A673 (cell line): Measurements from ENCODE around the gene VDAC1. TPM values are rescaled to one million over a fixed set of nuclear protein-coding genes. Genes with fewer than 3 reads are reported as not detected.

Experiments
- BruUV-seq: library from RNA; stranded (reverse); fragments of 400-500 nt; replicated peaks from 2 replicates; lab custom pipeline; 2021; lab: Mats Ljungman, UMichigan
- CTCF ChIA-PET: fragments of 300-600 bp; sonication (Branson Sonifier 250); formaldehyde crosslinking; loops from one replicate; lab custom pipeline; 2022; ENCODE audit warnings: antibody characterized with exemption; lab: Charles Lee
- POLR2A ChIA-PET: fragments of 300-600 bp; sonication (Branson Sonifier 250); formaldehyde crosslinking; loops from one replicate; lab custom pipeline; 2022; ENCODE audit warnings: antibody characterized with exemption; ENCODE audit not compliant: low non-redundant PET; lab: Charles Lee
- DNase-seq: peaks from one replicate; pipeline ENCODE4 v3.0.0-alpha.2; 2015; ENCODE audit warnings: low spot score
- H3K27ac ChIP-seq: fragments of 200-600 bp; sonication (generic); 2 replicates; pipeline ENCODE4 v1.5.1; 2016; ENCODE audit warnings: mixed run types, low read depth, mild to moderate bottlenecking, mixed read lengths, antibody characterized with exemption, low read length; ENCODE audit not compliant: poor library complexity, severe bottlenecking
- H3K27me3 ChIP-seq: fragments of 200-600 bp; sonication (generic); replicated peaks from 2 replicates; pipeline ENCODE4 v1.6.1; 2017; ENCODE audit warnings: mixed run types, low read depth, mild to moderate bottlenecking, mixed read lengths, antibody characterized with exemption, low read length; ENCODE audit not compliant: insufficient read depth, poor library complexity
- H3K36me3 ChIP-seq: fragments of 200-600 bp; sonication (generic); 2 replicates; pipeline ENCODE4 v1.6.1; 2016; ENCODE audit warnings: mixed run types, mild to moderate bottlenecking, mixed read lengths, antibody characterized with exemption, low read length; ENCODE audit not compliant: insufficient read depth, poor library complexity, severe bottlenecking
- H3K4me1 ChIP-seq: fragments of 200-600 bp; sonication (generic); 2 replicates; pipeline ENCODE4 v1.6.1; 2017; ENCODE audit warnings: mixed run types, mild to moderate bottlenecking, mixed read lengths, antibody characterized with exemption, low read length; ENCODE audit not compliant: insufficient read depth, poor library complexity, severe bottlenecking
- H3K4me3 ChIP-seq: fragments of 200-600 bp; sonication (generic); 2 replicates; pipeline ENCODE4 v1.5.1; 2016; ENCODE audit warnings: low read depth, mixed run types, mild to moderate bottlenecking, mixed read lengths, low read length; ENCODE audit not compliant: poor library complexity, severe bottlenecking
- H3K9me3 ChIP-seq: fragments of 200-600 bp; sonication (generic); 2 replicates; pipeline ENCODE4 v1.6.1; 2016; ENCODE audit warnings: mixed run types, low read depth, mild to moderate bottlenecking, mixed read lengths, antibody characterized with exemption, low read length; ENCODE audit not compliant: poor library complexity, severe bottlenecking
- CTCF ChIP-seq: fragments of 300-800, 200-600 bp; sonication (generic); conservative IDR thresholded peaks from 2 replicates; pipeline ENCODE4 v1.5.1; 2017; ENCODE audit warnings: low read depth, mild to moderate bottlenecking, antibody characterized with exemption, low read length, moderate library complexity, mixed read lengths
- EZH2 ChIP-seq: fragments of 200-600 bp; sonication (generic); IDR thresholded peaks from 2 replicates; pipeline ENCODE4 v1.6.1; 2017; ENCODE audit warnings: borderline replicate concordance, low read depth, mild to moderate bottlenecking, mixed read lengths, antibody characterized with exemption, low read length; ENCODE audit not compliant: poor library complexity, severe bottlenecking
- intact Hi-C: fragments of 100-400 bp; cut with micrococcal nuclease; formaldehyde crosslinking; loops from one replicate; pipeline ENCODE4 v1.10.0; 2022; ENCODE audit not compliant: unreplicated experiment
- total RNA-seq: library from RNA; stranded (reverse); gene quantifications from 2 replicates; pipeline ENCODE4 v1.2.3, GENCODE V29; 2021

Gene VDAC1
- total RNA-seq, 1 experiment from 2014 or later: 367 TPM

- intact Hi-C loops: no loop called here
- Histone ChIP-seq H3K27me3 (no peaks in the 10 kb centered on the region), H3K36me3 (peaks cover 24% of the 10 kb centered on the region), H3K9me3 (no peaks in the 10 kb centered on the region), H3K4me1 (peaks cover 16% of the 10 kb centered on the region), H3K27ac (peak overlapping the region; percentile 13), H3K4me3 (no peak overlapping the region)
- CTCF ChIA-PET: no interaction called here
- DNase-seq: no peak
- no peak for TF ChIP-seq EZH2
- TF ChIP-seq CTCF: no peak
- no TSS peak for BruUV-seq
- POLR2A ChIA-PET: no interaction called here
Observed at GRCh38 chr5:133963493-133964128, 41.2 kb downstream of the VDAC1 start.

- H3K27ac ChIP-seq: peak overlapping the region; percentile 13
- intact Hi-C loops: no loop called here
- peaks cover 16% of the 10 kb centered on the region for H3K4me1 ChIP-seq
- H3K9me3 ChIP-seq: no peaks in the 10 kb centered on the region
- POLR2A ChIA-PET: no interaction called here
- CTCF ChIA-PET: no interaction called here
- H3K27me3 ChIP-seq: no peaks in the 10 kb centered on the region
- TF ChIP-seq EZH2 (no peak), CTCF (no peak)
- H3K4me3 ChIP-seq: no peak overlapping the region
- H3K36me3 ChIP-seq: peaks cover 29% of the 10 kb centered on the region
- no TSS peak for BruUV-seq
- DNase-seq: no peak
Observed at GRCh38 chr5:133962801-133963476, 41.8 kb downstream of the VDAC1 start.

GRCh38 chr5:133962131-133962530, 42.6 kb downstream of the VDAC1 start:
- intact Hi-C loops: no loop called here
- no TSS peak for BruUV-seq
- ChIA-PET POLR2A (interaction anchor here (0.5 kb wide), 1 partner anchor 458 kb away, joined by 6 read pairs; no protein-coding TSS in a partner anchor), CTCF (interaction anchor here (0.6 kb wide), 1 partner anchor 17 kb away, joined by 3 read pairs; no protein-coding TSS in a partner anchor)
- no peaks in the 10 kb centered on the region for H3K27me3 ChIP-seq
- peaks cover 12% of the 10 kb centered on the region for H3K4me1 ChIP-seq
- H3K36me3 ChIP-seq: peaks cover 37% of the 10 kb centered on the region
- no peak for DNase-seq
- H3K4me3 ChIP-seq: no peak overlapping the region
- TF ChIP-seq EZH2: no peak
- H3K9me3 ChIP-seq: no peaks in the 10 kb centered on the region
- H3K27ac ChIP-seq: no peak overlapping the region
